Right lobe of liver (tissue), 4 donors: ENCODE measurements around the gene EPHA4.

Experiments
- CTCF ChIP-seq, 4 donors: fragments of 200-600 bp in 3 of 4; fragments of 450-650 bp in 1 of 4; IDR thresholded peaks; one replicate each; pipeline versions ENCODE4 v1.5.1 to v1.8.0; 2016 to 2022; ENCODE audit warnings: antibody characterized with exemption in 4 of 4, mild to moderate bottlenecking in 2 of 4
- POLR2A ChIP-seq: fragments of 450-650 bp; IDR thresholded peaks from one replicate; pipeline ENCODE4 v1.6.1; 2017; ENCODE audit warnings: antibody characterized with exemption, mild to moderate bottlenecking
- donor health status: DM: no; HTN: no; CAD: no.
- donor health status: DM: no; HTN: no; CAD: no.
- donor health status: DM: no; HTN: yes; CAD: no.

- TF ChIP-seq POLR2A, result no peak
- TF ChIP-seq CTCF (IDR thresholded peaks at IDR 0.05), result no peak
Observed at GRCh38 chr2:221567809-221568208, 4.3 kb downstream of the EPHA4 start.
